Measurements from ENCODE around the gene DSCAML1.

Gene DSCAML1

DNA sequence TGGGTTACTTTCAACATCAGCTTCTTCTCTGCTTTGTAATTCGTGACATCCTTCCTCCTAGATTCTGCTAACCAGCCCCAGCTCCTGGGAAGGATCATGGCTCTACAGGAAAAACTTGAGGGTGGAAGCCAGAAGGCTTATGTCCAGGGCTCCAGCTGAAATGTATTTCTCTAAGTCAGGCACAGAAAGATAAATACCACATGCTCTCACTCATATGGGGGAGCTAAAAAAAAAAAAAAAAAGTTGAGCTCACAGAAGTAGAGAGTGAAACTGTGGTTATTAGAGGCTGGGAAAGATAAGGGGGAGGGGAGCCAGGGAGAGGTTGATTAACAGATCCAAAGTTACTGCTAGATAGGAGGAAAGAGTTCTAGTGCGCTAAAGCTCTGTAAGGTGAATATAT lies 74.9 kb downstream of the DSCAML1 start:
- DNase-seq (ENCODE audit: low read depth in 2 of 2) = no peak

DNA sequence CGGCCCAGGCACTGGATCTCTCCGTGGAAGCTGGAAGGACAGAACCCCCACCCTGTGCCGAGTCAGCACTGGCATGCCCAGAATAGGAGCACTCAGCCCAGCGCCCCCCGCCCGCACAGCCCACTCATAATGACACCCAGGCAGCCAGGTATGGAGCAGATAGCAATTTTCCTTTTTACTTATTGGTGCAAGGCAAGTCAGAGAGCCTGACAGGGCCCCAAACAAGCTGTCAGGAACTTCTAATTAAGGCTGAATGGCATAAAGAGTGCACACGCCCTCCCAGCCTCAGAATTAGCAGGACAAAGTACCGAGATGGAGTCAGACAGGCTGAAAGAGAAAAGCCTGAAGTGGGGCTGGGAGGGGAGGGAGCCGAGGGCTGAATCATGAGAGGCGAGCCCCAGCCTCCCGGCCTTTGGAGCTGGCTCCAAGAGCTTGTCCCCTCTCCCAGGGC lies 76.9 kb downstream of the DSCAML1 start:
- no peak for DNase-seq (ENCODE audit: low read depth in 2 of 2)

DNA sequence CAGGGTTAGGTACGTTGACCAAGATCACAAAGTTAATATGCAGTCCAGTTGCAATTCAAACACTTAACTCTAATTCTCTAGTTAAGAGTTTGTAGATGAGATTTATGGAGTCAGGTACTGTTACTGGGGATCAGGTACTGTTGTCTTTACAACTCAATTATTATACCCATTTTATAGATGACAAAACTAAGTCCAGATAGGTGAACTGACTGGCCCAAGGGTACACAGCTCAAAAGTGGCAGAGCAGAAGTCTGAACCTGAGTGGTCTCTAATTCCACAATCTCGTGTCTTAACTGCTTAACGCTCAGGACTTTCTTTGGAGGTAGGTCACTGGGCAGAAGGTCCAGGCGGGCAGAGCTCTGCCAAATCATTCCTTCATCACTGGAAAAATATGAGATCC lies 77.5 kb downstream of the DSCAML1 start:
- DNase-seq (ENCODE audit: low read depth in 2 of 2) = no peak

DNA sequence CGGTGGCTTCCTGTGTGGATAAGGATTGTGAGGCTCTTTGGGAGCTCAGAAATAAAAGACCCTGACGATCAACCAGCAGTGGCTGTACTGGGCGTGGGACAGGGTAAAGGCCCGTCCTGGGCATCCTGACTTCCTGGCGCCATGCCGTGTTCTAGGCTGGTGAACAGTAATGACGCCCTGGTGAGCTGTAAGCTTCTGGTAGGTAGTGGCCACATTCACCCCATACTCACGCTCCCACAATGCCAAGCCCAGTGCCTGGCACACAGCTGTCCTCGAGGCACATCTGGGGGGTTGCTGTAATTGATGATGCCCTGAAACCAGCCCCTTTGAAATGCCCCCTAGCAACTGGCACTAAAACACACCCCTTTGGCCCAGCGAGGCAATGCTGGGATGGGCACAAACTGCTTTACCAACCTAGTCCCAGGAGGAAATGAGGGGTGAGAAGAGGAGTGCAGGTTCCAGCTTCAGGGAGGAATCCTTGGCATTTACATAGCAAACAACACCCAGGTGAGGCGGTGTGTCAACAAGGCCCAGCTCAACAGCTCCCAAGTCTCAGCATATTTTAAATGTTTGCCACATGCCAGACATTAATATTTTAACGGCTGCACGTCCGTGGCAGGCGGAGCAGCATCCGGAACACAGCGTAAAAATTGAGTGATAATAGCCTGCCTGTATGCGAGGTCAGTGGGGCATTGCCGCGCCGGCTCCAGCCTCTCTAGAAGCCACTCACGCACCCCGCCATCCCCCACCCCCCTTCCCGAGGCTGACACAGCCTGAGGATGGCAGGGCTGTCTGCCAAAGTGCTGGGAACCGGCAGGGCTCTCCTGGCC lies 79.3 kb downstream of the DSCAML1 start:
- no peak for DNase-seq (ENCODE audit: low read depth in 2 of 2)

DNA sequence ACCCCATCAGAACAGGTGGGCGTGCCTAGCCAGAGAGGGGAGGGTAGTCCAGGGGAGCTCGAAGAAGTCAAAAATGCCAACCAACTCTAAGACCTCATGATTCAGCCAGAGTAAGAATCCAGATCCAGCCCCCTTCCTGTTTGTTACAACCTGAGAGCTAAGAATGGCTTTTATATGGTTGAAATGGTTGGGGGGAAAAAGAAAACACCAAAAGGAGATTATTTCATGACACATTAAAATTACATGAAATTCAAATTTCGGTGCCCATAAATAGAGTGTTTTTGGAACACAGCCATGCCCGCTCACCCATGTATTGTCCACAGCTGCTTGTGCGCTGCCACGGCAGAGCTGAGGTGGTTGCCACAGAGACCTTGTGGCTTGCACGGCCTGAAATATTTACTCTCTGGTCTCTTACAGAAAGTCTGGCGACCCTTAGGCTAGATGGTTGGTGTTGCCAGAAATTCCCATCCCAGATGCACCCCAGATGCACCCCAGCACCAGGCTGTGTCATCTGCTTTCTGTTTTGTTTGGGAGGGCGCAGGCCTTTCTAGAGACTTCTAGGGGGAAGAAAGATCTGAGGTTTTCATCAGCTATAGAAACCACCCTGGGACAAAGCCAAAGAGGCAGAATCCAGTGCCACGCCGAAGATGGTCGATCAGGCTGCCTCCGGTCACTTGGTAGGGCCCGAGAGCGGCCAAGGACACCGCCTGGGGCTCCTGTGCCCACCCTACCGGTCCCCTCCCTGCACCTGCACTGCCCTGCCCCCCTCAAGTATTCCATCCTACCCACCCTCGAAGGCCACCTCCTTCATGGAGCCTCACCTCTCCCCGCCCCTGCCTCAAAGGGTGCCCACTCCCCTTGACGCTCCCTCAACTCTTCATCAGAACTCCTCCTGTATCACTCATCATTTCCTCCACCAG lies 80.2 kb downstream of the DSCAML1 start:
- DNase-seq (ENCODE audit: low read depth in 2 of 2) = no peak

DNA sequence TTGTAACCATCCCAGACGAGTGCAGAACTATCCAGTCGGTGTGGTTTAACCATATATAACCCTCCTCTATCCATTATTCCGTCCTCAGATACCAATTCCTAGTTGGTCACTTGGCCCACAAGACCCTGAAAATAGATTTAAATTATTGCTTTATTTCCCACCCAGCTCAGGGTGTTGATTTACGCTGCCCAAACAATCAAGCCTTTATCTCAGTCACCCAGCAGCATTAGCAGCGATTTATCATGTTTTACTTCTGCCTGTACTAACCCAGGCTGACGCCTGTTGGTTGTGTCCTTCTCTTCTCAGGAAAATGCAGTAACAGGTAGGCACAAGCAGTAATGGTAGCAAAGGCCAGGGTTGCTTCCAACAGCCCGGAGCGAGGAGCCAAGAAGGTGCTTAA lies 81.2 kb downstream of the DSCAML1 start:
- DNase-seq (ENCODE audit: low read depth in 2 of 2) = no peak

DNA sequence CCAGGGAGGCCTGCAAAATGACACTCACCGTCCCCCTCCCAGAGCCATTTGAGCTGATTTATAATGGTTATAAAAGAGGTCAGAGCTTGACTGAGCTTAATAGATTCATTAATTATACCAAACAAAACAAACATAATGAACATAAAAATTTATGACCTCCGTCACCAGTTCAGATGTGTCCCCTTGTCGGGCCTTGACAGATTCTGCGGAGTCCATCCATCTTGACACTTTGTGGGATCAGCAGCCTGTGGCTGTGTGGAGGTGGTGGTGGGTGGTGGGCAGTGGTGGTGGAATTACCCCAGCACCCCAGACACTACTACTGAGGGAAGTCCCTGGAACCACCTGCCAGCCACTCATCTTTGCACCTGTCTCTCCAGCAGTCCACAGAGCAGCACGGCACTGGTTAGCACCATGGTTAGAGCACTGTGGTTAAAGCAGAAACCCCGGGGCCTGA lies 83.5 kb downstream of the DSCAML1 start:
- DNase-seq (ENCODE audit: low read depth in 2 of 2) = no peak

DNA sequence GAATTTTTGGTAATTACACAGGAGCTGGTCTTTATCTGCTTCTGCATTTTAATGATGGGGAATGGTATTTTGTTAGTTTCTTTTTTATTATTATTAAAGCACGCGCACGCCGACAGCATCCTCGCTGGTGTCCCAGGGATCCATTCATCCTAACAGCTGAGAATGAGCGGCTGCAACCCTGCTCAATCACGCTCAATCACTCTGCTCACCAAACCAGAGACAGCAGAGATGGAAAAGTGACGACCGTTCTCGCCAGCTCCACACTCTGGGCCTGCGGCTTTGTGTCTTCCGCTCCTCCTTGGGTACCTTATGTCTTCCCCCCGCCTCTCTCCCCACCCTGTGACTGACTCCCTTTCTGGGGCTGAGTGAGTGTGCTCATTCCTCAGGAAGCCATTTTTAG lies 84.5 kb downstream of the DSCAML1 start:
- DNase-seq (ENCODE audit: low read depth in 2 of 2) = no peak

DNA sequence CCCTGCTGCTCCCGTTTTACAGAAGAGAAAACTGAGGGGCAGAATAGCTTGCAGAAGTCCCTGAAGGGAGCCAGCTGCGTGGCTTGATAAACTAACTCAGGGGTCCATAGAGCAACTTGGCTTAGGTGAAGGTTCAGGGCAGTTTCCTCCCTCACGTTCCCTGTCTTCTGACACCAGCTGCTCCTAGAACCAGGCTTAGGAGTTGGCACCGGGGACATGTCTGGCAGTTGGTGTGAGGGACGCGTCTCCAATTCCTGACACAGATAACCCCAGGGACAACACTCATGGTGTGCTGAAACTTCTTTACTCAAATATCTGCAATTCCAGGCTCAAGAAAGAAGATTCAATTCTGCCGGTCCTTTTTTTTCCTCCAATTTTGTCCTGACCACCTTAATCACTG lies 85.7 kb downstream of the DSCAML1 start:
- DNase-seq (ENCODE audit: low read depth in 2 of 2) = no peak

DNA sequence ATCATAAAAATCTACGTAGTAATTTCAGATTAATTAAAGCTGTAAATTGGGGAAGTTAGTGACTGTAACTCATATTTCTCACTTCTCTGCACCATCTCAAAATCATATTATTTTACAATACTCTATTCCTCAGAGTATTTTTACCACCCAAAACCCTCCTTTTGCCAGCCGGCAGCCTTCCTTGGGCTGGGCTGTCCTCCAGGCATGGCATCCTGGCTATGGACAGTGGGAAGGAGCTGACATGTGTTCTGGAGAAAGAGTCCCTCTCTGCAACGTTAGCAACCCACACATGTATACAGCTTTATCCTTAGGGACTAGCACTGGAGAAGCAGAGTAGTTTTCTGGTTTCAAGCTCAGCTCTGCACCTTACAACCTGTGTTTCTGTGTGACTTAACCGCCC lies 86.8 kb downstream of the DSCAML1 start:
- no peak for DNase-seq (ENCODE audit: low read depth in 2 of 2)

DNA sequence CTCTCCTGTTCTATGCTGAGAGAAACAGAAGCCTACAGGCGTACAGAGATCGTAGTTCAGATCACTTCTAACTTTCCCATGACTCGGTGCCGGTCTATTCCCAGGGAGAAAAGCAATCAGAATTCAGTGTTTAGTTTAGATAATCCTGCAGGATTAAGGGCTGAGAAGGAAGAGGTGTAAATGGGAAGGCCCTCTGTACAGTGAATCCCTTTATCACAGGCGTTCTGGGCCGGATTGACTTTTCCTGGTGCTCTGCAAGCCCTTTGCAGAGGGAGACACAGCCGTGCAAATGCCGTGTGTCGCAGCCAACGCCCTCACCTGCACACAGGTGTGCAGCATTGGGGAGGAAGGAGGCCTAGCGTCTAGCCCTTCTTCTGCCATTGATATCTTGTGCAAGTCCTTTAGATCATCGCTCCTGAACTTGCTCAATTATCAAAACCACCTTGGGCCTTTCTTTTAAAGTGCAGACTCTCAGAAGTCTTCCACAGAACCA lies 90.6 kb downstream of the DSCAML1 start:
- no peak for DNase-seq (ENCODE audit: low read depth in 2 of 2)

DNA sequence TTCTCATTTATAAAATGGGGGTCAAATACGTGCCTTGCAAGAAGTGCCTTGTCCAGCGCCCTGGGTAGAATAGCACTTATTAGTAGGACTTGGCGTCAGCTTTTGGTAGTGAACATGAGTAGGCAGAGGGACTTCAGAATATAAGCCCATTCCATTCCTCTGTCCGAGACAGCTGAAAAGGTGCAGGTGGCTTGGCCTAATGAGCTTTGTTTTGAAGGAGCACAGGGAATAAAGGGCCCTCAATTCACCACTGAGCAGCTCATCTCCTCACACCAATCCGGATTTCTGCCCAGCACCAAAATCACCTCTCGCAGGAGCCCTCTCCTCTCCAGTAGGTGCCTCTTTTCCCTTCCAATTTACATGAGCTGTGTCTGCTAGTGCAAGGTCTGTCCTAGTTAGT lies 91.2 kb downstream of the DSCAML1 start:
- no peak for DNase-seq (ENCODE audit: low read depth in 2 of 2)

DNA sequence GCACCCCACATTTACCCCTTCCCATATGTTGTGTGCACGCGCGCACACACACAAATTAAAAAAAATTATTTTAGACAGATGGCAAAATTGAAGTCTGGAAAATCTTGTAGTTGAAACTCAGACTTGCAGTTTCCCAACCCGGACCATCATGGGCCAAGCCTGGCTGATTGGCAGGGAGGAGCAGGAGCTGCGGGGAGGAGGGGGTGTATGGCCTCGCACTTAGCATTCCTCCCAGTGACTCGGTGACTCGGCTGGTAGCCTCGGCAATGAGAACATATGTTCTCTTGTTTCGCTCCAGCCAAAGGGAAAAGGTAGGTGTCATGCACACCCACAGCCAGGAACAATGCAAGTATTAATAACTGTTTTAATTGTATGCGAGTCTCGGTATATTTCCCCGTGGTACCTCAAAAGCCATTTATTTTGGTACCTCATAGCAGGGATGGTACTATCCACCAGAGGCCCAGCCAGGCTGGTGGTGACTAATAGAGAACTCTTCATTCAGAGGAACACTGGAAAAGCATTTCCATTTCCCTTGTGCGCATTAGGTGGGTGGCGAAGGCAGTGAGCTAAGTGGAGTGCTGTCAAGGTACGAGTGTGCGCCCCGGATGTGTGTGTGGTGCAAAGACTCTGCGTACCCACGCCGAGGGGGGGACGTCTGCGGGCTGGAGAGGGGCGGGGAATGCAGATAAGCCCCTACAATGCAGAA lies 92.5 kb downstream of the DSCAML1 start:
- no peak for DNase-seq (ENCODE audit: low read depth in 2 of 2)

DNA sequence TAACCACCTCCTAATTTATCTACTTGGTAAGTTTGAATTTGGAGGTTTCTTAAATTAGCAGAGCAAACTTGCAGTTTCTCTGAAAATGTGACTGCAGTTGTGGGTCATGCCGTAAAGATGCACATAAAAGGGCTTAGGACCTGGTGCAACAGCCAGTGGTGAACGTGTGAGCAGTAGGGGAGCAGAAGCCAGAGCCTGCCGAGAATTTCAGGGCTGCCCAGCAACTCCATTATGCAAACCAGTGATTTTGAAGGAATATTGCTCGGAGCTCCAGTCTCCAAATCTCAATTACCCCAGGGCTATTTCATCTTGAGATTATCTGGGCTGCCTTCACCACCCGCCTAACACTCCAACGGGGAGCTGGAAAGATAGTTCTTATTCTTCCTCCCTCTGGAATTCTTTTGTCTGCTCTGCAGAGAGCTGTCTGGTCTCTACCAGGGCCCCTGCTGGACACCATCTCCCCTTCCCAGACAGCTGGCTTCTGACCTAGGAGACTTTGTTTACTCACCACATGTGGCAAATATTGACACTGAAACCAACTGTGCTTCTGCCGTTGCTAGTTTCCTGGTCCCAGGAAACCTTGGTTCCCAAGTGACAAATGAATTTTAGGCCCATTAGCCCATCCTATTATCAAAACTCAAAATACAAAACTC lies 93.9 kb downstream of the DSCAML1 start:
- no peak for DNase-seq (ENCODE audit: low read depth in 2 of 2)

DNA sequence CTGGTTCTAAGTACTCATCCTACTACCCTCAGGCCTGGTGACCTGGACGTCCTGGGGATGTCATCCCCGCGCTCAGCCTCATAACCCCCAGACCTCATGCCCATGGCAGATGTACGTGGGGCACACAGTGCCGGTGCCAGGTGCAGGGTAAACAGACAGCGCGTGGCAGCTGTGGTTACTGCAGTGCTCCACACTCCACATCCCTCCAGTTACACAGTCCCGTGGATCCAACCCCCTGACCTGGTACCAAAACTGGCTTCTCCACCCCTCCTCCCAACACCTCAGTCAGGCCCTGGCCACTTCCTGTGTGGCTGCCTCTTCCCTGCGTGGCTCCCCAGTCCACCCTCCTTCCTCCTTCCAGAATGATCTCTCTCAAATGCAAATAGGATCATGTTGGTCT lies 95.2 kb downstream of the DSCAML1 start:
- DNase-seq (ENCODE audit: low read depth in 2 of 2) = no peak

DNA sequence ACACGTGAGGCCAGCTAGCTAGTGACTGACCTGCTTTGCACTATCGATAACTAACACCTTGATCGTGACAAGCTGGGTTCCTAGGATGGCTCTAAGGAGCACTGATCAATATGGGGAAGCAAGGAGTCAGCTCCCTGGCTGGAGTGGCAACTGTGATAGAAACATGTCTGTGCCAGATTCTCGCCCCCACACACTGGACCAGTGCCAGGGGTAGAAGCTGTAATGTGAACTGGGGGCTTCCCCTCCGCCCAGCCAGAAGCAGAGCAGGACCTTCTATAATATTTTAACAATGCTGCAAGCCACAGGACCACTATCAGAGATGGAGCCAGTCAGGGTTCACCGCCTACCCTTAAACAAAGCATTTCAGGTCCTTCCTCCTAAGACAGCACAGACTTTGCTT lies 96.5 kb downstream of the DSCAML1 start:
- no peak for DNase-seq (ENCODE audit: low read depth in 2 of 2)

DNA sequence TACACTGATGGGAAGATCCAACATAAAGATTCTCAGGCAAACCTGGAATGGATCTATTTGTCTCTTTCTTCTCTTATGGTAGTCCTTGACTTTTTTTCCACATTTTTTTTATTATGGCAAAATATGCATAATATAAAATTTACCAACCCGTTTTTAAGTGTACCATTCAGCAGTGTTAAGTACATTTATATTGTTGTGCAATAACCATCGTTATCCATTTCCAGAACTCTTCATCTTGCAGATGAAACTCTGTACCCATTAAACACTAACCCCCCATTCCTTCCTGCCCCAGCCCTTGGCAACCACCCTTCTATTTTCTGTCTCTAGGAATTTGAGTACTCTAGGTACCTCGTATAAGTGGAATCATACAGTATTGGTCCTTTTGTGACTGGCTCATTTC lies 99.7 kb downstream of the DSCAML1 start:
- no peak for DNase-seq (ENCODE audit: low read depth in 2 of 2)

DNA sequence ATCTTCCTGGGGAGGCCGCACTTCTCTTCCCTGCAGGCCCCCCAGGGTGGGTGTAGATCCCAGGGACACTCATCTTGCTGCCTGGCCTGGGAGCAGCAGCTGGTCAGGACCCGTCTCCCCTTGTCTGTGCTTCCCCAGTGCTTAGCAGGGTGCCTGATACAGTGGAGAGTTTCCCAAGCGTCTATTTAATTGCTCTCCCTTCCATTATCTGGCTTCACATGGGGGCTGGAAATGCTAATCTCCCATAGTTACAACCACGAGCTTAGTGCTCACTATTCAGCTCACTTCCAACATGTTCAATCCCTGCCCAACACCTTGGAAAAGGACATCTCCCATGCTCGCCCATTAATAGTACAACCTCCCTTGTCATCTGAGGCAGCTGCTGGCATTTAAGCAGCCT lies 100.5 kb downstream of the DSCAML1 start:
- no peak for DNase-seq (ENCODE audit: low read depth in 2 of 2)

DNA sequence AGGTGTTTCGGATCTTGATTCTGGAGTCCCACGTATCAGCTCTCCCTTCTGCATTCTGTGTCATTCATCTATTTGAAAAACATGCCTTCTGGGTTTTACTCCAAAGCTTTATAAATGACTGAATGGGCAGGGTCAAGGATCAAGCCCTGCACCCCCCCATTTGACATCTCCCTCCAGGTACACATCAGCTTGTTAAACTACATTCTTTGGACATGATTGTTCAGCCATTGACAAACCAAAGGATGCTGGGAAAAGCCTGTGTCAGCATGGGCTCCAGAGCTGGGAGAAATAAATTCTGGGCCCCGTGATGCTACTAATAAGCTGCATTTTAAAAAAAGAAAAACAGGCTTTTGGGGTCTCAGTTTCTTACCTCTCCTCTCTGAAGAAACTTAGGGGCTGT lies 103.7 kb downstream of the DSCAML1 start:
- no peak for DNase-seq (ENCODE audit: low read depth in 2 of 2)

DNA sequence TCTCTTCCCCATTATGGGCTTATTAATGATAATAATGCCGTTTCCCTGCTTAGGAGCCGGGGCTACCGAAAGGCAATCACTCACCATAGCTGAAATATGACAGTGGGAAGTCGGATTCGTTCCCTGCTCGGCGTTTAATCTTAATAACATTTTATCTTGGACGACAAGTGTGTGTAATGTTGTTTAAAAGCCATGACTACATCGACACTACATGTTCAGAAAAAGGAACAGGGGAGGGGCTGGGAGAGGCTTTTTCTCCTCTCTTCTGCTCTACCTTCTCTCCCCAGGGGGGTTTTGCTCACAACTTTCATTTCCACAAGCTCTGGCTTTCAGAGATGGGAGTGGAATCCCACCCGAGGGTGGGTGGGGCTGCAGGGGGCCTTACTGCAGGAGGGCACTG lies 105.5 kb downstream of the DSCAML1 start:
- DNase-seq (ENCODE audit: low read depth in 2 of 2) = no peak

DNA sequence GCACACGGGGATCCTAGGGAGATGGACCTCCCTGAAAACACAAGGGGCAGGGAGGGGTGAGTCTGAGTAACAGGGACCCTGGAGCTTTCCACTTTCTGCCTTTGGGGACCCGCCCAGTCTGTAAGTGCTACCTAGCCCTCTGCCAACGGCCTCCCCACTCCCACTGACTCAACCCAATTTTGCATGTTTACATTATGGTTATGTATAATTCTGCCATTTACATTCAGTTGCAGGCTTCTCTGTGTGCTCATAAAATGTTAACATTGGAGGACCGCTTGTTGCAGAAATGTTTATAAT lies 105.8 kb downstream of the DSCAML1 start:
- DNase-seq (ENCODE audit: low read depth in 2 of 2) = no peak

All from stimulated activated CD8-positive, alpha-beta memory T cell treated with anti-CD3 and anti-CD28 coated beads, Interleukin-15, amount 100 ng/mL, for 48 hours (primary cell).